ENCODE measurements around the gene KCNK1. TPM values are rescaled to one million over a fixed set of nuclear protein-coding genes. Genes with fewer than 3 reads are reported as not detected.
"Not testable (repeated sequence)": the region's sequence is repeated elsewhere in the genome, so short reads cannot be mapped to it uniquely, and the experiment has no call there.

KCNK1 gene
- total RNA-seq, 6 experiments from 2014 or later = not detected

DNA sequence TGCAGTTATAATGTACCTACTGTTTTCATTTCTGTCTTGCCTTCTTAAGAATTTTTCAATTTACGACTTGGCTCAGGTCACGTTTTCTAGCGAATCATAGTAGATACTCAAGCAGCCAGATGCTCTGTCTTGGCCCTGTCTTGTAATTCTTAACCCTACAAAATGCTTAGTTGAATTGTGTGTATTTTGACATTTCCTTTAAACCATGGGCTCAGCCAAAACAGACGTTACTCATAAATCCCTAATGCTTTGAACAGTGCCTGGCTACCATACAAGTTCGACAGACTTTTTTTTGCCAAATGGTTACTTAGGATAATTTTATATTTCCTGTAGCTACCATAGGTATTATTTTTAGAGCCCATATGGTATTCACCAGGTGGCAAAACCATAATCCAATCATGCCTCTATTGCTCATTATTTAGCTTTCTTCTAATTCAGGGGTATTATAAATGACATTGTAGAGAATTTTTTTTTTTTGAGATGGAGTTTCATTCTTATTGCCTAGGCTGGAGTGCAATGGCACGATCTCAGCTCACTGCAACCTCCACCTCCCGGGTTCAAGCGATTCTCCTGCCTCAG is 54.3 kb downstream of the KCNK1 start:
- Mint-ChIP-seq H3K27ac (no peak overlapping the region), H3K27me3 (ENCODE audit: insufficient read depth) (no peaks in the 10 kb centered on the region; the same call in 1 of the 2 replicates)
- no peak for DNase-seq

DNA sequence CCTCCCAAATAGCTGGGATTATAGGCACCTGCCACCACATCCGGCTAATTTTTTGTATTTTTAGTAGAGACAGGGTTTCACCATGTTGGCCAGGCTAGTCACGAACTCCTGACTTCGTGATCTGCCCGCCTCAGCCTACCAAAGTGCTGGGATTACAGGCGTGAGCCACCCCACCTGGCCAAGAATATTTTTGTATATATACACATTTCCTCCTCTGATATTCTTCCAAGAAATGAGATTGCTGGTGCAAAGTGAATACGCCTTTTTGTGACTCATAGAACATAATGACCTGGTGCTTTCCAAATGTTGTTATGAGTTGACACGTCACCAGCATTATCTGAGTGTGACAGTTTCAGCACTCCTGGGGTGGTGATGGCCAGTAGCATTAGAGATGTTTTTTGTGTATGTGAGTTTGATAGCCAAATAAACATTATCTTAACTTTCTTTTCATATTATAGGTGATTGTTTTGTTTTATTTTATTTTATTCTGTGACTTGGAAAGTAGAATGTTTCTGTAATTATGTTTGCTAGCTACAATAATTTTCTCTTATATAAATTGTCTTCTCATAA is 54.9 kb downstream of the KCNK1 start:
- H3K27ac Mint-ChIP-seq = no peak overlapping the region
- no peaks in the 10 kb centered on the region; the same call in 1 of the 2 replicates for H3K27me3 Mint-ChIP-seq (ENCODE audit: insufficient read depth)
- no peak for DNase-seq
- peaks cover 6% of the 10 kb centered on the region; the same call in 1 of the 2 replicates for H3K36me3 Mint-ChIP-seq (ENCODE audit: low read depth)
- TF ChIP-seq, protein P1, sequence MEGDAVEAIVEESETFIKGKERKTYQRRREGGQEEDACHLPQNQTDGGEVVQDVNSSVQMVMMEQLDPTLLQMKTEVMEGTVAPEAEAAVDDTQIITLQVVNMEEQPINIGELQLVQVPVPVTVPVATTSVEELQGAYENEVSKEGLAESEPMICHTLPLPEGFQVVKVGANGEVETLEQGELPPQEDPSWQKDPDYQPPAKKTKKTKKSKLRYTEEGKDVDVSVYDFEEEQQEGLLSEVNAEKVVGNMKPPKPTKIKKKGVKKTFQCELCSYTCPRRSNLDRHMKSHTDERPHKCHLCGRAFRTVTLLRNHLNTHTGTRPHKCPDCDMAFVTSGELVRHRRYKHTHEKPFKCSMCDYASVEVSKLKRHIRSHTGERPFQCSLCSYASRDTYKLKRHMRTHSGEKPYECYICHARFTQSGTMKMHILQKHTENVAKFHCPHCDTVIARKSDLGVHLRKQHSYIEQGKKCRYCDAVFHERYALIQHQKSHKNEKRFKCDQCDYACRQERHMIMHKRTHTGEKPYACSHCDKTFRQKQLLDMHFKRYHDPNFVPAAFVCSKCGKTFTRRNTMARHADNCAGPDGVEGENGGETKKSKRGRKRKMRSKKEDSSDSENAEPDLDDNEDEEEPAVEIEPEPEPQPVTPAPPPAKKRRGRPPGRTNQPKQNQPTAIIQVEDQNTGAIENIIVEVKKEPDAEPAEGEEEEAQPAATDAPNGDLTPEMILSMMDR (IDR thresholded peaks at IDR 0.05) = no peak
- H3K4me3 Mint-ChIP-seq = no peak overlapping the region
- H3K9me3 Mint-ChIP-seq = peaks cover 48% of the 10 kb centered on the region
- no peaks in the 10 kb centered on the region for H3K4me1 Mint-ChIP-seq (ENCODE audit: low read depth)

More for the DNA sequence above, 54.3 kb downstream of the KCNK1 start:
- Mint-ChIP-seq H3K9me3 (peaks cover 43% of the 10 kb centered on the region), H3K4me3 (no peak overlapping the region), H3K36me3 (ENCODE audit: low read depth) (peaks cover 6% of the 10 kb centered on the region; the same call in 1 of the 2 replicates), H3K4me1 (ENCODE audit: low read depth) (no peaks in the 10 kb centered on the region)
- TF ChIP-seq, protein P1 (IDR thresholded peaks at IDR 0.05) = no peak

DNA sequence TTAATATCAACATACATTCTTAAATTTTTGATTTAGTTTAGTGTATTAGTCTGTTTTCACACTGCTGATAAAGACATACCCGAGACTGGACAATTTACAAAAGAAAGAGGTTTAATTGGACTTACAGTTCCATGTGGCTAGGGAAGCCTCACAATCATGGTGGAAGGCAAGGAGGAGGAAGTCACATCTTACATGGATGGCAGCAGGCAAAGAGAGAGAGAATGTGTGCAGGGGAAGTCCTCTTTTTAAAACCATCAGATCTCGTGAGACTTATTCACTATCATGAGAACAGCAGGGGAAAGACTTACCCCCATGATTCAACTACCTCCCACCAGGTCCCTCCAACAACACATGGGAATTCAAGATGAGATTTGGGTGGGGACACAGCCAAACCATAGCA is 56.5 kb downstream of the KCNK1 start:
- H3K4me1 Mint-ChIP-seq (ENCODE audit: low read depth); H3K27me3 Mint-ChIP-seq (ENCODE audit: insufficient read depth); H3K27ac Mint-ChIP-seq; DNase-seq; H3K36me3 Mint-ChIP-seq (ENCODE audit: low read depth); H3K4me3 Mint-ChIP-seq: not testable (repeated sequence)
- H3K9me3 Mint-ChIP-seq = peaks cover 54% of the 10 kb centered on the region

DNA sequence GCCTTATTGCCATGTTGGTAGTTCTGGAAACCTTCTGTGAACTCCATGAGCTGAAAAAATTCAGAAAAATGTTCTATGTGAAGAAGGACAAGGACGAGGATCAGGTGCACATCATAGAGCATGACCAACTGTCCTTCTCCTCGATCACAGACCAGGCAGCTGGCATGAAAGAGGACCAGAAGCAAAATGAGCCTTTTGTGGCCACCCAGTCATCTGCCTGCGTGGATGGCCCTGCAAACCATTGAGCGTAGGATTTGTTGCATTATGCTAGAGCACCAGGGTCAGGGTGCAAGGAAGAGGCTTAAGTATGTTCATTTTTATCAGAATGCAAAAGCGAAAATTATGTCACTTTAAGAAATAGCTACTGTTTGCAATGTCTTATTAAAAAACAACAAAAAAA is 57.4 kb downstream of the KCNK1 start:
- peaks cover 55% of the 10 kb centered on the region for H3K9me3 Mint-ChIP-seq
- H3K27me3 Mint-ChIP-seq (ENCODE audit: insufficient read depth) = no peaks in the 10 kb centered on the region; the same call in 1 of the 2 replicates
- no peak for DNase-seq
- H3K36me3 Mint-ChIP-seq (ENCODE audit: low read depth) = no peaks in the 10 kb centered on the region
- H3K4me1 Mint-ChIP-seq (ENCODE audit: low read depth) = no peaks in the 10 kb centered on the region
- H3K27ac Mint-ChIP-seq = no peak overlapping the region
- H3K4me3 Mint-ChIP-seq = no peak overlapping the region
- TF ChIP-seq, protein P1 (IDR thresholded peaks at IDR 0.05) = no peak

DNA sequence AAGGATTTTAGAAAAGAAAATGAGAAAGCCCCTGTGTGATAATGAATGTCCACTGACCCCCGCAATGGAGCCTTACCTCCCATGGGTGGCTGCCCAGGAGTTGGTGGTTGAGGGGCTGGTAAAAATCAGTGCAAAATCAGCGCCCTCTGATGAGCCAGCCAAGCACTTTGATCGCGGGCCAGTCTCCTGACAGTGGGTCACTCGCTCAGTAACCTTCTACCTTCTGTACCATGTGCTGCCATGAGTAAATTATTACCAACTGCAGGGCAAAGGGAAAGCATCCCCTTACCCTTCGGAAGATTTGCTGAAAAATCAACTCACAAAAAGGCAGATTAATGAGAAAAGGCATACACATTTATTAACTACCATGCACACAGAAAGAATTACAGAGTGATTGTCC is 58.8 kb downstream of the KCNK1 start:
- H3K9me3 Mint-ChIP-seq = peaks cover 57% of the 10 kb centered on the region
- TF ChIP-seq, protein P1 (IDR thresholded peaks at IDR 0.05) = no peak
- no peak for DNase-seq
- H3K27ac Mint-ChIP-seq = no peak overlapping the region
- H3K4me3 Mint-ChIP-seq = no peak overlapping the region
- no peaks in the 10 kb centered on the region for H3K4me1 Mint-ChIP-seq (ENCODE audit: low read depth)
- H3K27me3 Mint-ChIP-seq (ENCODE audit: insufficient read depth) = no peaks in the 10 kb centered on the region; the same call in 1 of the 2 replicates
- H3K36me3 Mint-ChIP-seq (ENCODE audit: low read depth) = no peaks in the 10 kb centered on the region

DNA sequence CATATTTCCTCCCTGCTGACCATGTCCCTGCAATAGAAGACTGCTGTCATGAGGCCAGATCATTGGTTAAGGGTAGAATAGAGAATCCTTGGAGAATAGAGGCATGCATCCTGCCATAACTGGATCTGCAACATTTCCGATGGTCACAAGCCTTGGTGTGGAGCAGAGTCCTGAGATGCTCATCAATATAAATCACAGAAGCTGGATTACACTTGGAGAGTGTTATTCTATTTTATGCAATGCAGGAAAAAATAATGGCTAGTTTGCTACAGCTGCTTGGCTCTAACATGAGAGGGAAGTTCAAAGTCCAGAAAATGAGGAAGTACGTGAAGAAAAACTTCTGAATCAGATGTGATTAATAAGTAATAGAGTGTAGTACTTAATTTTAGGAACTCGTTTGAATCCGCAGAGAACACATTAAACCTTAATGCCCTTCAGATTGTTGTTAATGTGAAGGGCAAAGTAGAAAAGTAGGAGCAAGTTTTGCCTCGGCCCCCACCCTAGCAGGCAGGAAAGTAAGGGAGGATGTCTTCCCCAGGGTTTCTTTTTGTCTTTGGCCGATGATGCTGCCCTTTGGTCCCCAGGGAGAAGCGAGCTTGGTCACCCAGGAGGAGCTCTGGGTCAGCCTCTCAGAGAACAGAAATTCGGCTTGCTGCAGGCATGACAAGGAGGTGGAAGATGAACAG is 59.5 kb downstream of the KCNK1 start:
- H3K27ac Mint-ChIP-seq = no peak overlapping the region
- no peak for DNase-seq
- H3K36me3 Mint-ChIP-seq (ENCODE audit: low read depth) = no peaks in the 10 kb centered on the region
- H3K4me1 Mint-ChIP-seq (ENCODE audit: low read depth) = no peaks in the 10 kb centered on the region
- H3K4me3 Mint-ChIP-seq = no peak overlapping the region
- TF ChIP-seq, protein P1 (IDR thresholded peaks at IDR 0.05) = no peak
- H3K9me3 Mint-ChIP-seq = peaks cover 58% of the 10 kb centered on the region
- no peaks in the 10 kb centered on the region; the same call in 1 of the 2 replicates for H3K27me3 Mint-ChIP-seq (ENCODE audit: insufficient read depth)
